ENCODE data around the gene C7orf33. TPM values are rescaled to one million over a fixed set of nuclear protein-coding genes. Genes with fewer than 3 reads are reported as not detected.

The C7orf33 gene
- total and polyA plus RNA-seq, 2 of the 8 experiments (the other 6 are each of a cell fraction or from before 2014, with no cell fraction given), result not detected

DNA sequence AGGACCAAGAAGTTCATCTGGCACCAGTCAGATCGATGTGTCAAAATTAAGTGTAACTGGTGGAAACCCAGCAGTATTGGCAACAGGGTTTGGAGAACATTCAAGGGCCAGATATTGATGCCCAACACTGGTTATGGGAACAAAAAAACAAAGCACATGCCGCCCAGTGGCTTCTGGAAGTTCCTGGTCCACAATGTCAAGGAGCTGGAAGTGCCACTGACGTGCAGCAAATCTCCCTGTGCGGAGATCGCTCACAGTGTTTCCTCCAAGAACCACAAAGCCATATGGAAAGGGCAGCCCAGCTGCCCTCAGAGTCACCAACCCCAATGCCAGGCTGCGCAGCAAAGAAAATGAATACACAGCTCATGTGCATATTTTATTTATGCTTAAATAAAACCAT is 10.1 kb upstream of the C7orf33 start:
- no peaks in the 10 kb centered on the region for H4K20me1 ChIP-seq (replicated peaks in 1 of 2; ENCODE audit: control insufficient read depth in 1 of 2, insufficient read depth in 2 of 2, low read length in 2 of 2)
- FAIRE-seq, result no peak
- no peak overlapping the region for H2AK5ac ChIP-seq (ENCODE audit: low read depth, low read length)
- H3K23ac ChIP-seq (ENCODE audit: insufficient read length), result no peak overlapping the region
- no peak overlapping the region for H3K14ac ChIP-seq (ENCODE audit: insufficient read length)
- no peak overlapping the region for H3K4ac ChIP-seq (replicated peaks; ENCODE audit: insufficient read length, low read depth, low read length)
- 91% methylated on average over 6 of the region's 6 CpGs; no CpG with 5 or more reads in 1 of the 2 experiments for WGBS, 2 experiments (ENCODE audit: extremely low coverage in 1 of 2, insufficient coverage in 1 of 2, insufficient read length in 1 of 2, insufficient replicate concordance in 2 of 2, low coverage in 1 of 2, low lambda C conversion rate in 2 of 2, missing lambda C conversion rate in 1 of 2)
- H3K4me3 ChIP-seq (ENCODE audit: extremely low read depth in 1 of 4, insufficient read depth in 2 of 4, low read depth in 3 of 4, low read length in 4 of 4), result no peak overlapping the region
- no peaks in the 10 kb centered on the region for H3K4me1 ChIP-seq (replicated peaks in 1 of 4; ENCODE audit: control insufficient read depth in 3 of 4, insufficient read depth in 4 of 4, low read length in 3 of 4)
- no peaks in the 10 kb centered on the region for H3K23me2 ChIP-seq (ENCODE audit: low read depth, low read length)
- no peak overlapping the region for H2BK15ac ChIP-seq (ENCODE audit: low read length)
- H3K56ac ChIP-seq (replicated peaks; ENCODE audit: insufficient read length, low read depth, low read length), result no peak overlapping the region
- H3K79me2 ChIP-seq (ENCODE audit: control insufficient read depth in 1 of 2, insufficient read depth in 2 of 2, low read length in 2 of 2), result no peaks in the 10 kb centered on the region
- H2AFZ ChIP-seq (ENCODE audit: low read length), result no peak overlapping the region
- H3K9me3 ChIP-seq (ENCODE audit: insufficient read depth in 2 of 2, low read depth in 1 of 2, low read length in 1 of 2), result no peaks in the 10 kb centered on the region
- no peaks in the 10 kb centered on the region for H3K27me3 ChIP-seq (replicated peaks in 1 of 4; ENCODE audit: control insufficient read depth in 3 of 4, extremely low read depth in 1 of 4, insufficient read depth in 3 of 4, low read length in 3 of 4)
- no peak overlapping the region for H3K9ac ChIP-seq (replicated peaks in 1 of 4; ENCODE audit: extremely low read depth in 1 of 4, low read depth in 3 of 4, low read length in 3 of 4)
- H3K36me3 ChIP-seq (ENCODE audit: control insufficient read depth in 2 of 4, insufficient read depth in 4 of 4, low read length in 3 of 4), result no peaks in the 10 kb centered on the region
- no peak overlapping the region for H2BK12ac ChIP-seq (ENCODE audit: low read depth, low read length)
- no peak overlapping the region for H2BK20ac ChIP-seq (ENCODE audit: low read length)
- no peak overlapping the region for H2BK120ac ChIP-seq (replicated peaks; ENCODE audit: low read depth, low read length)
- H3K4me2 ChIP-seq (ENCODE audit: insufficient read depth in 1 of 2, low read depth in 2 of 2, low read length in 2 of 2), result no peak overlapping the region
- H4K5ac ChIP-seq (ENCODE audit: insufficient read length, low read depth, low read length), result no peak overlapping the region
- POLR2A ChIA-PET (ENCODE audit: partially characterized antibody), result no interaction called here
- H2BK5ac ChIP-seq (ENCODE audit: low read depth, low read length), result no peak overlapping the region
- no peak overlapping the region; the same call in 1 of the 2 replicates for H4K8ac ChIP-seq (ENCODE audit: extremely low read depth, insufficient read depth, low read length)
- H4K91ac ChIP-seq (replicated peaks; ENCODE audit: insufficient read length, low read length), result no peak overlapping the region
- no peak for DNase-seq (ENCODE audit: low read depth in 1 of 2, low spot score in 2 of 2)
- H3K79me1 ChIP-seq (ENCODE audit: low read depth, low read length), result no peaks in the 10 kb centered on the region
- no peak overlapping the region for H3K18ac ChIP-seq (ENCODE audit: extremely low read depth, low read length)
- CTCF ChIA-PET (ENCODE audit: partially characterized antibody), result interaction anchor here (0.9 to 2.0 kb wide), 4 partner anchors 29 to 122 kb away, joined by 3 to 6 read pairs (median 4); no protein-coding TSS in a partner anchor
- no peak overlapping the region for H3K27ac ChIP-seq (ENCODE audit: low read depth, low read length)
- TF ChIP-seq GABPA (IDR thresholded peaks at IDR 0.05; ENCODE audit: borderline replicate concordance, insufficient read depth, low read length), result no peak
- no peak for TF ChIP-seq SP2 (IDR thresholded peaks at IDR 0.05; ENCODE audit: low read length)
- TF ChIP-seq RAD21 (IDR thresholded peaks at IDR 0.05 in 1 of 2, conservative IDR thresholded peaks at IDR 0.05 in 1 of 2; ENCODE audit: low read depth in 2 of 2, low read length in 2 of 2), result no peak
- TF ChIP-seq ATF3 (IDR thresholded peaks at IDR 0.05; ENCODE audit: insufficient read depth, low read depth, low read length), result no peak
- no peak for TF ChIP-seq JUN (IDR thresholded peaks at IDR 0.05; ENCODE audit: low read depth, low read length)
- no peak for TF ChIP-seq KDM5A (IDR thresholded peaks at IDR 0.05; ENCODE audit: low read length)
- no peak for TF ChIP-seq ASH2L (IDR thresholded peaks at IDR 0.05; ENCODE audit: low read length)
- no peak for TF ChIP-seq SIX5 (IDR thresholded peaks at IDR 0.05; ENCODE audit: low read depth, low read length)
- TF ChIP-seq, protein P1, sequence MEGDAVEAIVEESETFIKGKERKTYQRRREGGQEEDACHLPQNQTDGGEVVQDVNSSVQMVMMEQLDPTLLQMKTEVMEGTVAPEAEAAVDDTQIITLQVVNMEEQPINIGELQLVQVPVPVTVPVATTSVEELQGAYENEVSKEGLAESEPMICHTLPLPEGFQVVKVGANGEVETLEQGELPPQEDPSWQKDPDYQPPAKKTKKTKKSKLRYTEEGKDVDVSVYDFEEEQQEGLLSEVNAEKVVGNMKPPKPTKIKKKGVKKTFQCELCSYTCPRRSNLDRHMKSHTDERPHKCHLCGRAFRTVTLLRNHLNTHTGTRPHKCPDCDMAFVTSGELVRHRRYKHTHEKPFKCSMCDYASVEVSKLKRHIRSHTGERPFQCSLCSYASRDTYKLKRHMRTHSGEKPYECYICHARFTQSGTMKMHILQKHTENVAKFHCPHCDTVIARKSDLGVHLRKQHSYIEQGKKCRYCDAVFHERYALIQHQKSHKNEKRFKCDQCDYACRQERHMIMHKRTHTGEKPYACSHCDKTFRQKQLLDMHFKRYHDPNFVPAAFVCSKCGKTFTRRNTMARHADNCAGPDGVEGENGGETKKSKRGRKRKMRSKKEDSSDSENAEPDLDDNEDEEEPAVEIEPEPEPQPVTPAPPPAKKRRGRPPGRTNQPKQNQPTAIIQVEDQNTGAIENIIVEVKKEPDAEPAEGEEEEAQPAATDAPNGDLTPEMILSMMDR (IDR thresholded peaks at IDR 0.05; ENCODE audit: control extremely low read depth in 1 of 3, insufficient read depth in 1 of 3, low read depth in 1 of 3, low read length in 3 of 3), result no peak
- no peak for TF ChIP-seq E2F6 (IDR thresholded peaks at IDR 0.05)
- no peak for TF ChIP-seq SP4 (IDR thresholded peaks at IDR 0.05; ENCODE audit: low read length)

Measured in H1 (cell line).